HepG2 (cell line): Measurements from ENCODE around the gene EFNA4. TPM values are rescaled to one million over a fixed set of nuclear protein-coding genes. Genes with fewer than 3 reads are reported as not detected.

Source experiments
- ATAC-seq: fragments of 200-7000 bp; cut with Tn5 transposase; 3 replicates; pipeline ENCODE4 v1.9.1; 2020; ENCODE audit warnings: mild to moderate bottlenecking, moderate library complexity
- BruUV-seq: library from RNA; stranded (reverse); fragments of 400-500 nt; replicated peaks from 2 replicates; lab custom pipeline; 2021; lab: Mats Ljungman, UMichigan
- CTCF ChIA-PET: fragments of 300-600 bp; formaldehyde crosslinking; extraction: SDS; loops from one replicate; lab custom pipeline; 2021; ENCODE audit warnings: low total read pairs, inconsistent platforms, low intra/inter-chr PET ratio; lab: Yijun Ruan, JAX
- POLR2A ChIA-PET: fragments of 350-600 bp; sonication (Branson Sonifier 250); formaldehyde crosslinking; loops from one replicate; lab custom pipeline; 2020; ENCODE audit warnings: antibody characterized with exemption, inconsistent platforms; lab: Yijun Ruan, JAX
- DNase-seq: peaks from one replicate; pipeline ENCODE4 v3.0.0-alpha.2; 2015; ENCODE audit warnings: low spot score
- FAIRE-seq: peaks from 3 replicates; lab custom pipeline; 2011; peaks lifted over from hg19 to GRCh38; lab: Jason Lieb, UNC
- H2AFZ ChIP-seq: one replicate; pipeline ENCODE4 v1.6.1; 2011; ENCODE audit warnings: low read length, inconsistent platforms
- H3K27ac ChIP-seq: fragments of 300-600 bp; 3 replicates; pipeline ENCODE4 v1.8.0; 2011; ENCODE audit warnings: mixed run types, mild to moderate bottlenecking, mixed read lengths, low read length, inconsistent platforms; ENCODE audit not compliant: insufficient read depth; ENCODE audit errors: extremely low read length
- H3K27me3 ChIP-seq, 2 experiments: fragments of 200-600 bp in 1 of 2; 2 replicates in 1 of 2; 3 replicates in 1 of 2; pipeline versions ENCODE4 v1.6.0 to v1.8.0; 2011; ENCODE audit warnings: low read length in 2 of 2, mild to moderate bottlenecking in 2 of 2, moderate library complexity in 2 of 2, inconsistent platforms in 1 of 2; ENCODE audit not compliant: insufficient read depth in 2 of 2, control insufficient read depth in 1 of 2
- H3K36me3 ChIP-seq, 2 experiments: fragments of 200-600 bp in 1 of 2; replicated peaks in 1 of 2; 2 replicates in 1 of 2; 3 replicates in 1 of 2; pipeline versions ENCODE4 v1.5.1 to v1.8.0; 2011; ENCODE audit warnings: low read length in 2 of 2, inconsistent platforms in 1 of 2; ENCODE audit not compliant: insufficient read depth in 2 of 2, control insufficient read depth in 1 of 2
- H3K4me1 ChIP-seq: 2 replicates; pipeline ENCODE4 v1.5.1; 2012; ENCODE audit warnings: low read length, inconsistent platforms; ENCODE audit not compliant: insufficient read depth
- H3K4me2 ChIP-seq: 2 replicates; pipeline ENCODE4 v1.6.0; 2011; ENCODE audit warnings: low read depth, low read length, inconsistent platforms
- H3K4me3 ChIP-seq, 3 experiments: fragments of 200-600 bp in 1 of 3; sonication (generic), shearing (Covaris generic) in 1 of 3; replicated peaks in 1 of 3; 2 replicates each; pipeline ENCODE4 v1.5.1; 2011 to 2016; ENCODE audit warnings: low read length in 3 of 3, inconsistent platforms in 2 of 3, low read depth in 2 of 3, mild to moderate bottlenecking in 2 of 3, control low read depth in 1 of 3, mixed read lengths in 1 of 3; ENCODE audit not compliant: insufficient read depth in 1 of 3
- H3K79me2 ChIP-seq: one replicate; pipeline ENCODE4 v1.6.1; 2011; ENCODE audit warnings: low read length, inconsistent platforms; ENCODE audit not compliant: insufficient read depth
- H3K9ac ChIP-seq: 2 replicates; pipeline ENCODE4 v1.6.0; 2011; ENCODE audit warnings: mild to moderate bottlenecking, low read depth, low read length, inconsistent platforms; ENCODE audit not compliant: insufficient read depth
- H3K9me3 ChIP-seq: 2 replicates; pipeline ENCODE4 v1.5.1; 2012; ENCODE audit warnings: mild to moderate bottlenecking, low read length
- H4K20me1 ChIP-seq: 2 replicates; pipeline ENCODE4 v1.6.0; 2011; ENCODE audit warnings: inconsistent platforms, mild to moderate bottlenecking, low read length, moderate library complexity; ENCODE audit not compliant: insufficient read depth
- DPF2 ChIP-seq: sonication (generic); formaldehyde crosslinking; IDR thresholded peaks from 2 replicates; pipeline ENCODE4 v1.4.0; 2020; ENCODE audit warnings: mild to moderate bottlenecking, low read depth, missing genetic modification reagents, borderline replicate concordance
- KLF9 ChIP-seq: IDR thresholded peaks from 2 replicates; pipeline ENCODE4 v1.6.1; 2016; ENCODE audit warnings: low read depth
- MXD3 ChIP-seq: IDR thresholded peaks from 2 replicates; pipeline ENCODE4 v1.6.1; 2016; ENCODE audit warnings: mild to moderate bottlenecking, missing biosample characterization, missing genetic modification reagents
- PPARG ChIP-seq: conservative IDR thresholded peaks from 2 replicates; pipeline ENCODE4 v1.6.1; 2016; ENCODE audit warnings: missing biosample characterization, missing genetic modification reagents
- ZBTB42 ChIP-seq: sonication (generic); formaldehyde crosslinking; IDR thresholded peaks from 2 replicates; pipeline ENCODE4 v1.5.0; 2020; ENCODE audit warnings: mild to moderate bottlenecking, missing genetic modification reagents
- ZNF263 ChIP-seq: sonication (generic); formaldehyde crosslinking; IDR thresholded peaks from 2 replicates; pipeline ENCODE4 v1.4.0; 2020; ENCODE audit warnings: missing genetic modification reagents
- WGBS: methylation state at CpG from one replicate; pipeline ENCODE4 v1.1.6; 2017; ENCODE audit warnings: low lambda C conversion rate; 5-methylcytosine and 5-hydroxymethylcytosine counted together
- in situ Hi-C: cut with HindIII; loops from 2 replicates; pipeline ENCODE4 v1.10.0; 2017; ENCODE audit warnings: low pct_unique_long_range_greater_than_20kb; ENCODE audit not compliant: extremely low pct_ligation_motif_present
- intact Hi-C: fragments of 100-400 bp; cut with micrococcal nuclease; formaldehyde crosslinking; loops from one replicate; pipeline ENCODE4 v1.10.0; 2022; ENCODE audit not compliant: unreplicated experiment
- polyA plus RNA-seq, 8 experiments: library from polyadenylated mRNA; depleted of rRNA in 3 of 8; stranded (reverse) in 7 of 8; unstranded in 1 of 8; fragments of >200 nt; fragmentation: Illumina TruSeq in 4 of 8; extraction: Trizol in 4 of 8; gene quantifications; 2 replicates each; pipeline versions ENCODE4 v1.2.1 to v1.2.3, GENCODE V29; 2011 to 2016; ENCODE audit warnings: low read depth in 4 of 8, missing spikeins in 1 of 8, mixed read lengths in 1 of 8; ENCODE audit not compliant: insufficient read depth in 1 of 8
- total RNA-seq, 5 experiments: library from RNA; depleted of rRNA; stranded (reverse); fragments of >200 nt; fragmentation: Illumina TruSeq; extraction: Trizol; gene quantifications; 2 replicates each; pipeline ENCODE4 v1.2.3, GENCODE V29; 2016; ENCODE audit warnings: low read depth in 1 of 5

The EFNA4 gene
- total and polyA plus RNA-seq, 2 of the 13 experiments (the other 11 are each of a cell fraction or from before 2014, with no cell fraction given): 12.0 to 17.2 TPM

GRCh38 chr1:155030899-155031298 is 32.6 kb upstream of the EFNA4 start:
- Histone ChIP-seq H4K20me1 (no peaks in the 10 kb centered on the region), H3K27ac (no peak overlapping the region), H3K4me1 (peaks cover 36% of the 10 kb centered on the region), H3K4me3 (no peak overlapping the region), H3K27me3 (peaks cover 7 to 51% of the 10 kb centered on the region in 2 experiments)
- ATAC-seq (peak; percentile 6; the same call in 2 of the 3 replicates), DNase-seq (no peak), FAIRE-seq (no peak)
- ChIA-PET CTCF (no interaction called here), POLR2A (no interaction called here)
- intact Hi-C loops: no loop called here
- no TSS peak for BruUV-seq
- TF ChIP-seq ZNF263 (CRISPR knock-in tag) (peak; percentile 86), PPARG (CRISPR knock-in tag) (no peak)
- TF ChIP-seq, all 625 proteins: peak for 1
- Histone ChIP-seq H3K9me3 (no peaks in the 10 kb centered on the region), H2AFZ (no peak overlapping the region), H3K79me2 (no peaks in the 10 kb centered on the region), H3K36me3 (no peaks in the 10 kb centered on the region), H3K9ac (no peak overlapping the region), H3K4me2 (no peak overlapping the region)
- in situ Hi-C loops: no loop called here
- 49% methylated on average over 9 of the region's 11 CpGs for WGBS

- FAIRE-seq: no peak
- in situ Hi-C loops: no loop called here
These were observed 30.7 kb upstream of the EFNA4 start for GRCh38 chr1:155032886-155033285.

More at GRCh38 chr1:155032886-155033285, 30.7 kb upstream of the EFNA4 start:
- Histone ChIP-seq H3K9me3 (no peaks in the 10 kb centered on the region), H3K9ac (no peak overlapping the region), H3K27me3 (peaks cover 7 to 61% of the 10 kb centered on the region in 2 experiments), H3K4me2 (no peak overlapping the region), H3K79me2 (no peaks in the 10 kb centered on the region), H2AFZ (no peak overlapping the region), H3K4me1 (peaks cover 28% of the 10 kb centered on the region), H4K20me1 (no peaks in the 10 kb centered on the region), H3K36me3 (no peaks in the 10 kb centered on the region), H3K4me3 (no peak overlapping the region), H3K27ac (no peak overlapping the region)
- intact Hi-C loops: no loop called here
- BruUV-seq: no TSS peak
- ATAC-seq: no peak
- ChIA-PET POLR2A (no interaction called here), CTCF (no interaction called here)
- TF ChIP-seq ZBTB42 (CRISPR knock-in tag): no peak
- no peak for TF ChIP-seq KLF9
- TF ChIP-seq DPF2: no peak
- no peak for TF ChIP-seq MXD3 (CRISPR knock-in tag)
- 53% methylated on average over 8 of the region's 12 CpGs for WGBS
- DNase-seq: no peak
